Tibial nerve (tissue), 4 donors: Measurements from ENCODE around the gene TJP1.

Experiments used
- EP300 ChIP-seq, 2 donors: sonication (generic); formaldehyde crosslinking; IDR thresholded peaks; one replicate each; pipeline ENCODE4 v1.6.1; 2017; ENCODE audit warnings: antibody characterized with exemption in 2 of 2, mild to moderate bottlenecking in 1 of 2
- POLR2A ChIP-seq, 2 donors: fragments of 450-650 bp; IDR thresholded peaks; one replicate each; pipeline ENCODE4 v1.6.1; 2017; ENCODE audit warnings: antibody characterized with exemption in 2 of 2, mild to moderate bottlenecking in 2 of 2, moderate library complexity in 2 of 2
- TF ChIP-seq, protein P1 (sequence below), 5 experiments: fragments of 200-600 bp in 3 of 5; fragments of 450-650 bp in 2 of 5; sonication (generic) in 3 of 5; IDR thresholded peaks; one replicate each; pipeline ENCODE4 v1.5.1; 2016 to 2019; ENCODE audit warnings: antibody characterized with exemption in 5 of 5, mild to moderate bottlenecking in 3 of 5, moderate library complexity in 2 of 5

DNA sequence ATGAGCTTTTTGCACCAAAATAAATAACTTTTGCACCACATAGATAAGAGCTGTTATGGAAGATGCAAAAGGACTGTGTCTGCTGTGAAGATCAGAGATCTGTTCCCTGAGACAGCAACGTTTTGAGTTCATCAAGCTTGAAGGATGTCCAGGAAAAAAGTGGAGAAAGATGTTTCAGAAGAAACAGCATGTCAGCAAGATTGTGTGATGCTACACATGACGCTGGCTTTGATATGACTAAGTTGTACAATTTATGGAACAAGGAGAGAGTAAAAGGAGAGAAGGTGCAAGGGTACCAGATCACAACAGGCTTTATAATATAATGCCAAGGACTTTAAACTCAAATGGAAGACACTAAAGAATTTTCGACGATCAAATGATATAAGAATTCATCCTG is 16.6 kb downstream of the TJP1 start:
- TF ChIP-seq, protein P1, sequence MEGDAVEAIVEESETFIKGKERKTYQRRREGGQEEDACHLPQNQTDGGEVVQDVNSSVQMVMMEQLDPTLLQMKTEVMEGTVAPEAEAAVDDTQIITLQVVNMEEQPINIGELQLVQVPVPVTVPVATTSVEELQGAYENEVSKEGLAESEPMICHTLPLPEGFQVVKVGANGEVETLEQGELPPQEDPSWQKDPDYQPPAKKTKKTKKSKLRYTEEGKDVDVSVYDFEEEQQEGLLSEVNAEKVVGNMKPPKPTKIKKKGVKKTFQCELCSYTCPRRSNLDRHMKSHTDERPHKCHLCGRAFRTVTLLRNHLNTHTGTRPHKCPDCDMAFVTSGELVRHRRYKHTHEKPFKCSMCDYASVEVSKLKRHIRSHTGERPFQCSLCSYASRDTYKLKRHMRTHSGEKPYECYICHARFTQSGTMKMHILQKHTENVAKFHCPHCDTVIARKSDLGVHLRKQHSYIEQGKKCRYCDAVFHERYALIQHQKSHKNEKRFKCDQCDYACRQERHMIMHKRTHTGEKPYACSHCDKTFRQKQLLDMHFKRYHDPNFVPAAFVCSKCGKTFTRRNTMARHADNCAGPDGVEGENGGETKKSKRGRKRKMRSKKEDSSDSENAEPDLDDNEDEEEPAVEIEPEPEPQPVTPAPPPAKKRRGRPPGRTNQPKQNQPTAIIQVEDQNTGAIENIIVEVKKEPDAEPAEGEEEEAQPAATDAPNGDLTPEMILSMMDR (IDR thresholded peaks at IDR 0.05): no peak
- TF ChIP-seq POLR2A (IDR thresholded peaks at IDR 0.05) (no peak), EP300 (IDR thresholded peaks at IDR 0.05) (no peak)
